NCI-H146 treated with DMSO at 0.1 percent for 48 hours (cell line): ENCODE measurements around the gene SPSB2.
A peak's percentile ranks its signal among the peaks of the same experiment; 100 is the strongest.
"Not testable (repeated sequence)": the region's sequence is repeated elsewhere in the genome, so short reads cannot be mapped to it uniquely, and the experiment has no call there.

ENCODE experiments used
- DNase-seq: peaks from one replicate; lab custom pipeline; 2025; ENCODE audit not compliant: unreplicated experiment; lab: John Stamatoyannopoulos, UW

The SPSB2 gene

DNA sequence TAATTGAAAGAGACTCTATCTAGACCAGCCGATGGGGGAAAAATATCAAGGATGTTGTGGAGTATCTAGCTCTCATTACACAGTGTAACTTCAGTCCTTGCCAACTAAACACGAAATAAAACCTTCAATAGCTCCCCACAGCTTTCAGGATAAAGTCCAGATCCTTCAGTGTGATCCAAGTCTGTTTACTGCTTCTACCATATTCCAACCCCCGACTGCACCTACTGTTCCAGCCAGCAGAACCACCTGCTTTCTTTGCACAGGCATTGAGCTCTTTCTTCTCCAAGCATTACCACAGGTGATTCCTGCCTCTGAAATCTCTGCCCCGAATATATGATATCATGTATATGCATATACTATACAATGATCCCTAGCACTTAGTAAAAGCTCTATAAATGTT lies 29.3 kb upstream of the SPSB2 start:
- no peak for DNase-seq

DNA sequence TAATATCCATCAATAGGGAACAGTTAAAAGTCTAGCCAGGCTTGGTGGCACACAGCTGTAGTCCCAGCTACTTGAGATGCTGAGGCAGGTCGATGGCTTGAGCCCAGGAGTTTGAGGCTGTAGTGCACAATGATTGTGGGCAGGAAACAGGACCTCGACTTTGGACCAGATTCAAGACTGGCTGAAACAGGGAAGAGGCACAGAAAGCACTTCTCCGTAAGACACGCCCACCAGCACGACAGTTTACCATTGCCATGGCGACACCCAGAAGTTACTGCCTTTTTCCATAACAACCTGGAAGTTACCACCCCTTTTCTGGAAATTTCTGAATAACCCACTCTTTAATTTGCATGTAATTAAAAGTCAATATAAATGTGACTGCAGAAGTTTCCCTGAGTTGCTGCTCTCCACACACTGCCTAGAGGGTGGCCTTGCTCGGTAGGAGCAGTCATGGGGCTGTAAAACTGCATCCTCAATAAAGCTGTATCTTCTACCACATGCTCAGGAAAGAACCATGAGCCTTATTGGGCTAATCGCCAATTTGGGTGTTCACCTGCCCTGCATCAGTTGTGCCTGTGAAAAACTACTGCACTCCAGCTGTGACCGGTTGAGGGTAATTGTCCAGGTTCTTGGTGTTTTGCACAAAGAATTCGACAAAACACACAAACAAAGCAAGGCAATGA lies 26.9 kb upstream of the SPSB2 start:
- peak; percentile 78 for DNase-seq

DNA sequence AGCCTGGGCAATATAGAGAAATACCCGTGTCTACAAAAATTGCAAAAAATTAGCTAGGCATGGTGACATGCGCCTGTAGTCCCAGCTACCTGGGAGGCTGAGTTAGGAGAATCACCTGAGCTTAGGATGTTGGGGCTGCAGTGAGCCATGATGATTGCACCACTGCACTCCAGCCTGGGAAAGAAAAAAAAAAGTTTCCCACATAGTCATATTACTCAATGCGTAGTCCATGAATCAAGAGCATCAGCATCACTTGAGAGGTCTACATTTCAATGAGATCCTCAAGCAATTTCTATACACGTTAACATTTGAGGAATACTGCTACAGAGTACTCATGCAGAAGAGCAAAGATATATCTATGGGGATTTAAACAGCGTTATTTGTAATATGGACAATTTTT lies 26.3 kb upstream of the SPSB2 start:
- no peak for DNase-seq

DNA sequence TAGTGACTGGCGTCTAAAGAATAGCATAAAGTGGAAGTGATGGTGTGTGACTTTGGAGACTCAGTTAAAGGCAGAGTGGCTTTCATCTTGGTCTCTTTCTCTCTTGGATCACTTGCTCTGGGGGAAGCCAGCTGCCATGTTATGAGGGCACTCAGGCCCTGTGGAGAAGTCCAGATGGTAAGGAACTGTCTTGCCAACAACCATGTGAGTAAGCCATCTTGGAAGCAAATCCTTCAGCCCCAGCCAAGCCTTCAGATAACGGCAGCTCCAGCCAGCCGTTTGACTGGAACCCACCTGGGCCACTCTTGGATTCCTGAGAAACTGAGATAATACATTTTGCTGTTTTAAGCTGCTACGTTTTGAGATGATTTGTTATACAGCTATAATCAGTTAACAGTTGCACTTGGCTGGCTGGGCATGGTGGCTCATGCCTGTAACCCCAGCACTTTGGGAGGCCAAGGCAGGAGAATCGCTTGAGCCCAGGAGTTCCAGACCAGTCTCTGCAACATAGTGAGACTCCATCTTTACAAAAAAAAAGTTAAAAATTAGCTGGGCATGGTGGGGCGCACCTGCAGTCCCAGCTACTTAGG lies 23.8 kb upstream of the SPSB2 start:
- no peak for DNase-seq

DNA sequence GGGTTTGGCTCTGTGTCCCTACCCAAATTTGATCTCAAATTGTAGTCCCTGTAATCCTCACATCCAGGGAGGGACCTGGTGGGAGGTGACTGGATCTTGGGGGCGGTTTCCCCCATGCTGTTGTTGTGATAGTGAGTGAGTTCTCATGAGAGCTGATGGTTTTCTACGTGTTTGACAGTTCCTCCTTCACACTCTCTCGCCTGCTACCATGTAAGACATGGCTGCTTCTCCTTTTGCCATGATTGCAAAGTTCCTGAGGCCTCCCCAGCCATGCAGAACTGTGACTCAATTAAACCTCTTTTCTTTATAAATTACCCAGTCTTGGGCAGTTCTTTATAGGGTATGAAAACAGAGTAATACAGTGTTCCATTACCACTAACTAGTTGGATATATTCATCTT lies 21.2 kb upstream of the SPSB2 start:
- no peak for DNase-seq

DNA sequence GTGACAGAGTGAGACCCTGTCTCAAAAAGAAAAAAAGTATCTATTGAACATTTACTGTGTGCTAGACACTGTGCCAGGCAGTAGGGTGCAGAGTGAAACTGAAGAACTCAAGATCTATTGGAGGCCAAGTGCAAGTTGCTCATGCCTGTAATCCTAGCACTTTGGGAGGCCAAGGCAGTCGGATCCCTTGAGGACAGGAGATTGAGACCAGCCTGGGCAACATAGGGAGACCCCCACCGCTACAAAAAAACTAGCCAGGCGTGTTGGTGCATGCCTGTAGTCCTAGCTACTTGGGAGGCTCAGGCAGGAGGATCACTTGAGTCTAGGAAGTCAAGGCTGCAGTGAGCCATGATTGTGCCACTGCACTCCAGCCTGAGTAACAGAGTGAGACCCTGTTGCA lies 19.6 kb upstream of the SPSB2 start:
- DNase-seq: not testable (repeated sequence)

DNA sequence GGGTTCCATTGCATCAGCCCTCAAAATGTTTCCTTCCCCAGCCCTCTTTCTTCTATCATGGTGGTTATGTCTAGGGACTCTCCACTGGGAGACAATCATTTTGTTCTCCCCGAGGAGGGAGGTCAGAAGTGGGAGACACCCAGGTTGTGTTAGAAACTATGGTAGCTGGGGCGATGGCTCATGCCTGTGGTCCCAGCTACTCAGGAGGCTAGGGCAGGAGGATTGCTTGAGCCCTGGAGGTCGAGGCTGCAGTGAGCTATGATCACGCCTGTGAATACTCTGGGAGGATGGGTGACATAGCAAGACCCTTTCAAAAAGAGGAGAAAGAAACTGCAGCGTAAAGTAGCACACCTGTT lies 18.5 kb upstream of the SPSB2 start:
- no peak for DNase-seq

DNA sequence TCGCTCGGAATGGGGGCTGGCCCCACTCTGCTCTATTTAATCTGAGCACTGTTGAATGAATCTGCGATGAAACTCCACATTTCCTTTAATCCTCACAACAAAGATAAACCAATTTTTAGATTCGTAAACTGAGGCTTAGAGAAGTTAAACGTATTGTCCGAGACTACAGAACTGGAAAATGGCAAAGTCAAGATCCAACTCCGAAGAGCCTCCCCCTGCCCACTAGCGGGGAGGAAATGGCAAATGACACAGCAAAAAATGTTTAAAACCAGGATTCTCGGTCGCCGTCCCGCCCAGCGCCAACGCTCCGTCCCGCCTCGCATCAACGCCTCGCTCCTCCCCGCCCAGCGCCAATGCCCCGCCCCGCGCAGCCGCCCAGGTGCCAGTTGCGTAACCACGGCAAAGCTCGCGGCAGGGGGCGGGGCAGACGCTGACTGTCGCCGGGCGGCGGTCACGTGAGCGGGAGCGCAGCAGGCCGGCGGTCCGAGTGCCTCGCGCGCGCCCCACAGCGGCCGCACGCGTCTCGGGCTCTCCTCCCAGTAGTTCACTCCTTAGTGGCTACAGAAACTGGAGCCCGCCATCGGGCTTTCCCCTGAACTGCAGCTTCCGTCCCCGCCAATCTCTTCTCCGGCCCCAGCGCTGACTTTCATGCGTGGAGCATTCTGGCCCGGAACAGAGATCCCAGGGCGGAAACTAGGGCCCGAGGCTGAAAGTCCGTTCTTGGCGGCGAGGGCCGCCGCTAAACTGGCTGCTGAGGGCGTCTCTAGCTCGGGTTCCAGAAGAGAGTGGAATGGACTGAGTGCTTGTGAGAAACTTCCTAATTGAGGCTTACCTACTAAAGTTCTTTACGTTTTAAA lies 17.9 kb upstream of the SPSB2 start:
- peak; percentile 97 for DNase-seq

DNA sequence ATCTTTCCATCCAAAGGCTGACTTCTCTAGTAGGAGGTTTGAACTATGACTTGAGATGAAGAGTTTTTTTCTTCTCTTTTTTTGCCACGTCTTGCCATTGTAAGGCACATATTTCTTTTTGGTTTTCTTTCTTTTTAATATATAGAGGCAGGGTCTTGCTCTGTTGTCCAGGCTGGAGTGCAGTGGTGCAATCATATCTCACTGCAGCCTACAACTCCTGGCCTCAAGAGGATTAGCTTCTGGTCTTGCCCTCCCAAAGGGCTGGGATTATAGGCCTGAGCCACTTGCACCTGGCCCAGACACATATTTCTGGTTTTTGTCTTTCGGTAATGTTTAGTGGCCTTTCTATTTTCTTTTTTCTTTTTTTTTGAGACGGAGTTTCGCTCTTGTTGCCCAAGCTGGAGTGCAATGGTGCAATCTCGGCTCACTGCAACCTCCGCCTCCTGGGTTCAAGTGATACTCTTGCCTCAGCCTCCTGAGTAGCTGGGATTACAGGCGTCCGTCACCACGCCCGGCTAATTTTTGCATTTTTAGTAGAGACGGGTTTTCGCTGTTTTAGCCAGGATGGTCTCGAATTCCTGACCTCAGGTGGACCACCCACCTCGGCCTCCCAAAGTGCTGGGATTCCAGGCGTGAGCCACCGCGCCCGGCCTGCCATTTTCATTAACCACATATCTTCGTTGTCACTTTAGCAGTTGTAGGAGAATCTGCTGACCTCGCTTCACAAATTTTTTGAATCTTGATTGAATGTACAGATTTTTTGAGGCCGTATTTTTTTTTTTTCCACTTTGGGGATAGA lies 16.9 kb upstream of the SPSB2 start:
- DNase-seq: not testable (repeated sequence)

DNA sequence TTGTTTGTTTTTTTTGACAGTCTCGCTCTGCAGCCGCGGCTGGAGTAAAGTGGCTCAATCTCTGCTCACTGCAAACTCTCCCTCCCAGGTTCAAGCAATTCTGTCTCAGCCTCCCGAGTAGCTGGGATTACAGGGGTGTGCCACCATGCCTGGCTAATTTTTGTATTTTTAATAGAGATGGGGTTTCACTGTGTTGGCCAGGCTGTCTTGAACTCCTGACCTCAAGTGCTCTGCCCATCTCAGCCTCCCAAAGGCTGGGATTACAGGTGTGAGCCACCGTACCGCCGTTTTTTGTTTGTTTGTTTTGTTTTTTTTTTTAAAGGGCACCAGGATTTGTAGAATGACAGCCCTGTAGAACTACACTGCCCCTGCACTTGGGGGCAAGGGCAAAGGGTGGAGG lies 15.7 kb upstream of the SPSB2 start:
- DNase-seq: not testable (repeated sequence)

DNA sequence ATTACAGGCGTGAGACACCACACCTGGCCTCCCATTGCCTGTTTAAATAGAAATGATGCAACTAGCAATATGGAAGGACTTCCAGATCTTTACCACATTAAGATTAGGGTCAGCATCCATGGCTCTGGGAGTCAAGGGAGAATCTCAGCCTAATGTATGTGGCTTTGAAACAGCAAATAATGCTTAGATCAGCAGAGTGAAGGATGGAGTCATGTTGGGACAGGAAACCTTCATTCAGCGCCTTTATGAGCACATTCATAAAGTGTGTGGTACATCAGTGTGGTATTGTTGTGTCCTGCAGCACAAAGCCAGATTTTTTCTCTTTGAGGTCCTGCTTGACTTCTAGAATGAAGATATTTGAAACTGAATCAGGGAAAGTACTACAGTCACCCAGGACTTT lies 15.3 kb upstream of the SPSB2 start:
- no peak for DNase-seq

DNA sequence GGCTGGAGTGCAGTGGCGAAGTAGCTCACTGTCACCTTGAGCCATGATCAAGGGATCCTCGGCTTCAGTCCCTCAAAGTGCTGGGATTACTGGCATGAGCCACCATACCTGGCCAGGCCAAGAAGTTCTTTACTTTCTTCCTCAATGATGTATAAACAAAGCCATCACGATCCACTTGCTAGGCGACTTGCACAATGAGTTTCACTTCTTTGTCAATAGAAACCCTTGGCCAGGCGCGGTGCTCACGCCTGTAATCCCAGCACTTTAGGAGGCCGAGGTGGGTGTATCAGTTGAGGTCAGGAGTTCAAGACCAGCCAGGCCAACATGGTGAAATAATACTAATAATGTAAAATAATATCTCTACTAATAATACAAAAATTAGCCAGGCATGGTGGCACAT lies 14.4 kb upstream of the SPSB2 start:
- DNase-seq: no peak

DNA sequence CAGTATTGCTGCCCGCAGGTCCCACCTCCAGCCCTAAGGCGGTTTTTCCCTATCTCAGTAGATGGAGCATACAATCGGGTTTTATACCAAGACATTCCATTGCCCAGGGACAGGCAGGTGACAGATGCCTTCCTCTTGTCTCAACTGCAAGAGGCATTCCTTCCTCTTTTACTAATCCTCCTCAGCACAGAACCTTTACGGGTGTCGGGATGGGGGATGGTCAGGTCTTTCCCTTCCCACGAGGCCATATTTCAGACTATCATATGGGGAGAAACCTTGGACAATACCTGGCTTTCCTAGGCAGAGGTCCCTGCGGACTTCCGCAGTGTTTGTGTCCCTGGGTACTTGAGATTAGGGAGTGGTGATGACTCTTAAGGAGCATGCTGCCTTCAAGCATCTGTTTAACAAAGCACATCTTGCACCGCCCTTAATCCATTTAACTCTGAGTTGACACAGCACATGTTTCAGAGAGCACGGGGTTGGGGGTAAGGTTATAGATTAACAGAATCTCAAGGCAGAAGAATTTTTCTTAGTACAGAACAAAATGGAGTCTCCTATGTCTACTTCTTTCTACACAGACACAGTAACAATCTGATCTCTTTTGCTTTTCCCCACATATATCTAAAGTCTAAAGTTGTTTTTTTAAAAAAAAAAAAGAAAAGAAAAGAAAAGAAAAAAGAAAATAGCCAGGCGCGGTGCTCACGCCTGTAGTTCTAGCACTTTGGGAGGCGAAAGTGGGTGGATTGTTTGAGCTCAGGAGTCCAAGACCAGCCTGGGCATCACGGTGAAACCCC lies 13.3 kb upstream of the SPSB2 start:
- DNase-seq: not testable (repeated sequence)

DNA sequence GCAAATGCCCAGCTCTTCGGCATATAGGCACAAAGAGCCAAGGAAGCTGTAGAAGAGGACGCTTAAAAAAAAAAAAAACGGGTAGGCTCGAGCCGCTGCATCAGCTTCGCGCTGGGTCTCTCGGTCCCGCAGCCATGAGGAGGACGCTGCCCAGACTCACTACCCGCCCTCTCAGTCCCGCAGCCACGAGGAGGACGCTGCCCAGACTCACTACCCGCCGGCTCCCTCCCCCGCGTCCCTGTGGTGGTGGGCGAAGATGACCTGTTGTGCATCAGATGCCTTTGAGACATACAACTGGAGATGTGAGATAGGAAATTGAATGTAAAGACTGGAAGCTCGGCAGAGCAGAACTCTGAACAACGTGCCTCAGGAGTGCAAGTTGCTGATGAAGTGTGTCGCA lies 11.4 kb upstream of the SPSB2 start:
- DNase-seq: no peak

DNA sequence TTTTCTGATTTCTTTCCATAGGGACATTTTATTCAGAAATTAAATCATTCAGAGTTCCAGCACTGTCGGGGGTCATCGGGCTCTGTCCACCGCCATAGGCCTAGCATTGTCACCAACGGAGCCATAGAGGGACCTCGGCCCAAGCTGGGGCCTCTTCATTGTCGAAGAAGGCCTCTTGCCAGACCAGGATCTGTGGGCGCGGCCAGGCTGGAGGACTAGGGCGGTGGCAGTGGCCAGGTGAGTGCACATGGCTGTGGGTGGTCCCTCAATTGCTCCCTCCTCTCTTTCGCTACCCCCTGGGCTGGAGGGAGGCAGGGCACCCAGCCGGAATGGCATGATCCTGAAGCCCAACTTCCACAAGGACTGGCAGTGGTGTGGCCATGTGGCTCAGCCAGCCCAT lies 10.6 kb upstream of the SPSB2 start:
- DNase-seq: no peak

DNA sequence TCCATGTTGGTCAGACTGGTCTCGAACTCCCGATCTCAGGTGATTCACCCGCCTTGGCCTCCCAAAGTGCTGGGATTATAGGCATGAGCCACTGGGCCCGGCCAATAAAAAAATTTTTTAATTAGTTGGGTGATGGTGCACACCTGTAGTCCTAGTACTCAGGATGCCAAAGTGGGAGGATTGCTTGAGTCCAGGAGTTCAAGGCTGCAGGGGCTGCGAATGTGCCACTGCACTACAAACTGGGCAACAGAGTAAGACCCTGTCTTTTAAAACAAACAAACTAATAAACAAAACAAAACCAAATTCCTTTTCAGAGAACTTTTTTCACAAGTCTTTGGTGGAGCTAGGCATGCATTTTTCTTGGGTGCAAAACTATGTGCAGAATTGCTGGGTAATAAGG lies 10.1 kb upstream of the SPSB2 start:
- DNase-seq: no peak

DNA sequence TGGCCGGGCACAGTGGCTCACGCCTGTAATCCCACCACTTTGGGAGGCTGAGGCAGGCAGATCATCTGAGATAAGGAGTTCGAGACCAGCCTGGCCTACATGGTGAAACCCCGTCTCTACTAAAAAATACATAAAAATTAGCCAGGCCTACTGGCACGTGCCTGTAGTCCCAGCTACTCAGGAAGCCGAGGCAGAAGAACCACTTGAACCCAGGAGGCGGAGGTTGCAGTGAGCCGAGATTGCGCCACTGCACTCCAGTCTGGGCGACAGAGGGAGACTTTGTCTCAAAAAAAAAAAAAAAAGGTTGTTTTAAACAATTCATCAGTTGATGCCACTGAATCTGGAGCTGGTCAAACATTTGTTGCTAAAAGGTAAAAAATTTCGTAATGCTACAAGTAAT lies 6.7 kb upstream of the SPSB2 start:
- not testable (repeated sequence) for DNase-seq

DNA sequence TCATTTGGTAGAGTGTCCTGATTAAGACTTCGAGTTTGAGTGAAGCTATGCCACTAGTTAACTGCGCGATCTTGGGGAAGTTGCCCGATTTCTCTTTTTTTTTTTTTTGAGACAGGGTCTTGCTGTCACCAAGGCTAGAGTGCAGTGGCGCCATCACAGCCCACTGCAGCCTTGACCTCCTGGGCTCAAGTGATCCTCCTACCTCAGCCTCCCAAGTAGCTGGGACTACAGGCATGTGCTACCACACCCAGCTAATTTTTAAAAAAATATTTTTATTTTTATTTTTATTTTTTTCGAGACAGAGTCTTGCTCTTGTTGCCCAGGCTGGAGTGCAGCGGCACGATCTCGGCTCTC lies 889 bp upstream of the SPSB2 start:
- DNase-seq: not testable (repeated sequence)

DNA sequence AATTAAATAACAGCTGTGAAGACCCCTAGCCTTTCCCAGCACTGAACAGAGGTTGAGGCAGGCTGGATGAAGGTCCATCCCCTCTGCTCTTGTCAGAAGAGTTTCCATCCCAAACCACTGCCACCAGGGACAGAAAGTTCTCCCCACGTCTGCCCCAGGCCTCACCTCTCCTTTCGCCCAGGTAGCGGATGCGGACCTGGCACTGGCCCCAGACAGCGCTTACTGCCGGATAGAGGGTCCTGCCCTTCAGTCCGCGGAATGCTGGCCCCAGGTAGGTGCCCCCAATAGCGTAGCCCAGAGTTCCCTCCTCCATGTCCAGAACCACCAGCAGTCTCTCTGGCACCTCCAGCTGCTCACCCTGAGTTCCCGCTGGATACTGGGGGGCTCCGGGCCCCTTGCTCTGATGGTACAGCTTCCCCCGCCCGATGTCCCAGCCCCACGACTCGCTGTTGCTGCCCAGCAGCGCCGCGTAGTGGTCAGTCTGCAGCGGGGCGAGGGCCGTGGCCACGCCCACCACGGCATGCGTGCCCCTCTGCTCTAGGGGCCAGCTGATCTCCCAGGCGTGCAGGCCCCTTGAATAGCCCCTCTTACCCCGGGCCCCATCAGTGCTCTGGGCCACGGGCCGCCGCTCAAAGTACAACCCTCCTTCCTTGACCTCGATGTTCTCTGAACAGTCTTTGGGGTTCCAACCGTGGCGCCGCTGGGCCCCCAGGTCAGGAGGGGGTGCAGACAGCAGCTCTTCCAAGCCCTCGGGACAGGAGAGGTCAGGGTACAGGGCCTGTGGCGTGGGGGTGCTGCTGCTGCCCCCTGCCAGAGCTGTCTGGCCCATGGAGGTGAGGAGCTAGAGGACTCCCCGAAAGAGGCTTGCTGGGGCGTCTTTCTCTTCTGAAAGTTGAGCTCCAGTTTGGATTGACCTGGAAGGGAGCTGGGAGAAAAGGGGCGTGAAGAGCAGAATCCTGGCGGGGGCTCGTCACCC lies 742 bp downstream of the SPSB2 start:
- peak; percentile 60 for DNase-seq
